Activated CD8-positive, alpha-beta T cell treated with anti-CD3 and anti-CD28 coated beads, Interleukin-2, amount 10 ng/mL, durations not matched to agents 7 days and 5 days (primary cell): Measurements from ENCODE around the gene PRKCD. TPM values are rescaled to one million over a fixed set of nuclear protein-coding genes. Genes with fewer than 3 reads are reported as not detected.
"Not testable (repeated sequence)": the region's sequence is repeated elsewhere in the genome, so short reads cannot be mapped to it uniquely, and the experiment has no call there.

Source experiments
- ATAC-seq: fragments of 150-1000 bp; cut with Tn5 transposase; one replicate; pipeline ENCODE4 v1.10.0; 2021; ENCODE audit warnings: moderate library complexity
- CTCF ChIA-PET: fragments of 350-600 bp; sonication (Branson Sonifier 250); formaldehyde crosslinking; loops from one replicate; lab custom pipeline; 2021; ENCODE audit warnings: antibody characterized with exemption; lab: Charles Lee
- POLR2A ChIA-PET: fragments of 350-600 bp; sonication (Branson Sonifier 250); formaldehyde crosslinking; loops from one replicate; lab custom pipeline; 2021; ENCODE audit warnings: antibody characterized with exemption; lab: Charles Lee
- DNase-seq: peaks from one replicate; pipeline ENCODE4 v3.0.0-alpha.2; 2020
- H3K27ac Mint-ChIP-seq: one replicate; pipeline ENCODE4 v1.8.0; 2021; ENCODE audit warnings: mild to moderate bottlenecking, mixed read lengths
- H3K27me3 Mint-ChIP-seq: one replicate; pipeline ENCODE4 v1.8.0; 2021; ENCODE audit warnings: low read depth, mixed read lengths
- H3K36me3 Mint-ChIP-seq: one replicate; pipeline ENCODE4 v1.8.0; 2021; ENCODE audit warnings: low read depth, mixed read lengths
- H3K4me1 Mint-ChIP-seq: one replicate; pipeline ENCODE4 v1.8.0; 2021; ENCODE audit warnings: low read depth, mixed read lengths
- H3K4me3 Mint-ChIP-seq: one replicate; pipeline ENCODE4 v1.8.0; 2021; ENCODE audit warnings: mild to moderate bottlenecking, mixed read lengths
- H3K9me3 Mint-ChIP-seq: one replicate; pipeline ENCODE4 v1.8.0; 2022; ENCODE audit warnings: mixed read lengths; ENCODE audit not compliant: insufficient read depth
- total RNA-seq, 2 experiments: library from RNA; stranded (reverse); gene quantifications; one replicate each; pipeline ENCODE4 v1.2.3, GENCODE V29; 2021

Gene PRKCD
- total RNA-seq, 2 experiments from 2014 or later = 19.5 to 20.5 TPM

- Mint-ChIP-seq H3K36me3 (no peaks in the 10 kb centered on the region), H3K4me3 (no peak overlapping the region), H3K27me3 (peaks cover 17% of the 10 kb centered on the region), H3K4me1 (no peaks in the 10 kb centered on the region), H3K27ac (no peak overlapping the region), H3K9me3 (no peaks in the 10 kb centered on the region)
- ATAC-seq (no peak), DNase-seq (no peak)
- ChIA-PET CTCF (interaction anchor here (1.0 to 6.7 kb wide), 3 partner anchors 10 to 16 kb away, joined by 3 to 42 read pairs (median 4); partner anchors contain the start of gene PRKCD), POLR2A (interaction anchor here (0.7 kb wide), 1 partner anchor 36 kb away, joined by 3 read pairs; no protein-coding TSS in a partner anchor)
Measured at GRCh38 chr3:53150247-53151085, 10.5 kb upstream of the PRKCD start.

GRCh38 chr3:53151086-53151438 lies 9.9 kb upstream of the PRKCD start:
- POLR2A ChIA-PET, ATAC-seq, H3K9me3 Mint-ChIP-seq, H3K4me3 Mint-ChIP-seq, H3K27ac Mint-ChIP-seq, H3K4me1 Mint-ChIP-seq, H3K36me3 Mint-ChIP-seq, DNase-seq: not testable (repeated sequence)
- H3K27me3 Mint-ChIP-seq = peaks cover 21% of the 10 kb centered on the region
- CTCF ChIA-PET = interaction anchor here (1.0 kb wide), 1 partner anchor 9 kb away, joined by 4 read pairs; no protein-coding TSS in a partner anchor

GRCh38 chr3:53151465-53151864 lies 9.5 kb upstream of the PRKCD start:
- Mint-ChIP-seq H3K36me3 (no peaks in the 10 kb centered on the region), H3K9me3 (no peaks in the 10 kb centered on the region), H3K27me3 (peaks cover 21% of the 10 kb centered on the region), H3K4me3 (no peak overlapping the region), H3K4me1 (no peaks in the 10 kb centered on the region), H3K27ac (no peak overlapping the region)
- ATAC-seq (no peak), DNase-seq (no peak)
- POLR2A ChIA-PET = no interaction called here
- CTCF ChIA-PET = interaction anchor here (1.0 kb wide), 1 partner anchor 9 kb away, joined by 4 read pairs; no protein-coding TSS in a partner anchor

GRCh38 chr3:53151870-53152660 lies 8.9 kb upstream of the PRKCD start:
- no peak for DNase-seq
- ChIA-PET CTCF (no interaction called here), POLR2A (no interaction called here)
- H3K9me3 Mint-ChIP-seq = no peaks in the 10 kb centered on the region
- H3K4me1 Mint-ChIP-seq = no peaks in the 10 kb centered on the region
- H3K4me3 Mint-ChIP-seq = no peak overlapping the region
- no peak for ATAC-seq
- peaks cover 27% of the 10 kb centered on the region for H3K27me3 Mint-ChIP-seq
- no peak overlapping the region for H3K27ac Mint-ChIP-seq
- no peaks in the 10 kb centered on the region for H3K36me3 Mint-ChIP-seq

- Mint-ChIP-seq H3K27ac (no peak overlapping the region), H3K9me3 (no peaks in the 10 kb centered on the region), H3K27me3 (peaks cover 36% of the 10 kb centered on the region), H3K4me3 (no peak overlapping the region), H3K4me1 (no peaks in the 10 kb centered on the region), H3K36me3 (no peaks in the 10 kb centered on the region)
- POLR2A ChIA-PET = no interaction called here
- no peak for ATAC-seq
- DNase-seq = no peak
- CTCF ChIA-PET = interaction anchor here (1.2 kb wide), 1 partner anchor 43 kb away, joined by 3 read pairs; no protein-coding TSS in a partner anchor
Measured at GRCh38 chr3:53153264-53153823, 7.7 kb upstream of the PRKCD start.

GRCh38 chr3:53153980-53154379 lies 7.0 kb upstream of the PRKCD start:
- Mint-ChIP-seq H3K4me1 (no peaks in the 10 kb centered on the region), H3K27ac (no peak overlapping the region), H3K27me3 (peaks cover 41% of the 10 kb centered on the region), H3K9me3 (no peaks in the 10 kb centered on the region), H3K4me3 (no peak overlapping the region), H3K36me3 (no peaks in the 10 kb centered on the region)
- ATAC-seq (no peak), DNase-seq (no peak)
- ChIA-PET POLR2A (no interaction called here), CTCF (interaction anchor here (1.2 kb wide), 1 partner anchor 43 kb away, joined by 3 read pairs; no protein-coding TSS in a partner anchor)

GRCh38 chr3:53154881-53155285 lies 6.1 kb upstream of the PRKCD start:
- DNase-seq = no peak
- Mint-ChIP-seq H3K27me3 (peaks cover 47% of the 10 kb centered on the region), H3K4me3 (no peak overlapping the region), H3K4me1 (no peaks in the 10 kb centered on the region), H3K27ac (no peak overlapping the region), H3K36me3 (no peaks in the 10 kb centered on the region), H3K9me3 (no peaks in the 10 kb centered on the region)
- ChIA-PET CTCF (interaction anchor here (0.7 to 1.4 kb wide), 2 partner anchors 8 to 21 kb away, joined by 3 read pairs; no protein-coding TSS in a partner anchor), POLR2A (no interaction called here)
- ATAC-seq = no peak

GRCh38 chr3:53155760-53156159 lies 5.2 kb upstream of the PRKCD start:
- Mint-ChIP-seq H3K27me3 (peaks cover 49% of the 10 kb centered on the region), H3K36me3 (no peaks in the 10 kb centered on the region), H3K27ac (no peak overlapping the region), H3K4me3 (no peak overlapping the region), H3K4me1 (peaks cover 6% of the 10 kb centered on the region), H3K9me3 (no peaks in the 10 kb centered on the region)
- DNase-seq (no peak), ATAC-seq (no peak)
- ChIA-PET CTCF (interaction anchor here (0.7 to 1.4 kb wide), 2 partner anchors 9 to 22 kb away, joined by 3 read pairs; no protein-coding TSS in a partner anchor), POLR2A (no interaction called here)

- DNase-seq = no peak
- H3K9me3 Mint-ChIP-seq = no peaks in the 10 kb centered on the region
- no peak for ATAC-seq
- H3K36me3 Mint-ChIP-seq = no peaks in the 10 kb centered on the region
- no peak overlapping the region for H3K4me3 Mint-ChIP-seq
- peaks cover 49% of the 10 kb centered on the region for H3K27me3 Mint-ChIP-seq
- ChIA-PET CTCF (no interaction called here), POLR2A (no interaction called here)
- no peak overlapping the region for H3K27ac Mint-ChIP-seq
- peaks cover 6% of the 10 kb centered on the region for H3K4me1 Mint-ChIP-seq
Measured at GRCh38 chr3:53156368-53156834, 4.6 kb upstream of the PRKCD start.

GRCh38 chr3:53157974-53158580 lies 2.9 kb upstream of the PRKCD start:
- Mint-ChIP-seq H3K36me3 (no peaks in the 10 kb centered on the region), H3K4me3 (no peak overlapping the region), H3K27ac (no peak overlapping the region), H3K4me1 (peaks cover 16% of the 10 kb centered on the region), H3K27me3 (peaks cover 49% of the 10 kb centered on the region), H3K9me3 (no peaks in the 10 kb centered on the region)
- DNase-seq (no peak), ATAC-seq (no peak)
- POLR2A ChIA-PET = no interaction called here
- CTCF ChIA-PET = interaction anchor here (1.0 to 1.9 kb wide), 3 partner anchors 21 to 38 kb away, joined by 3 to 8 read pairs (median 4); no protein-coding TSS in a partner anchor

- no peaks in the 10 kb centered on the region for H3K36me3 Mint-ChIP-seq
- CTCF ChIA-PET = interaction anchor here (0.5 to 1.9 kb wide), 4 partner anchors 21 to 97 kb away, joined by 3 to 8 read pairs (median 4); partner anchors contain the start of gene TKT
- no peak overlapping the region for H3K27ac Mint-ChIP-seq
- ATAC-seq (no peak), DNase-seq (no peak)
- peaks cover 22% of the 10 kb centered on the region for H3K4me1 Mint-ChIP-seq
- H3K27me3 Mint-ChIP-seq = peaks cover 44% of the 10 kb centered on the region
- no peaks in the 10 kb centered on the region for H3K9me3 Mint-ChIP-seq
- POLR2A ChIA-PET = interaction anchor here (0.9 kb wide), 1 partner anchor 29 kb away, joined by 3 read pairs; no protein-coding TSS in a partner anchor
- no peak overlapping the region for H3K4me3 Mint-ChIP-seq
Measured at GRCh38 chr3:53158765-53159155, 2.2 kb upstream of the PRKCD start.
